NCI-H526 (cell line): ENCODE data around the gene MCTP1.

Source experiments
- DNase-seq, 2 experiments: peaks; one replicate each; lab custom pipeline; 2025; lab: John Stamatoyannopoulos, UW

The MCTP1 gene

DNA sequence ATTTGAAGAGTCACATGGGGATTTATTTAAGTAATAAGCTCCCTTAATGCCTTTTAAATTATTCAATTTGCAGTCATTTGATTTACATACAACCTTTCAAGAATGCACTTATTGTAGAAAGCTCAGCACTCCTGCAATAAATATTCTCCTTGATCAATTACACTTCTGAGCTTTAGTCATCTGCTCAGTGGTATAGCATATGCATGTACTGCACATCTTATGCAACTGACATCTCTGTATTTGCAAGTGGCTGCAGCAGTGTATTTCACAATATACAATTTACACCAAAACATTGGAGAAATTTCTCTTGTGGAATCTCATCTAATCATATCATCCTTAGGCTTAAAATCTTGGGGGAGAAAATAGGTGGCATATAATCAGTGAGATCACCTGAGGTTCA is 340.7 kb downstream of the MCTP1 start:
- DNase-seq, result no peak

DNA sequence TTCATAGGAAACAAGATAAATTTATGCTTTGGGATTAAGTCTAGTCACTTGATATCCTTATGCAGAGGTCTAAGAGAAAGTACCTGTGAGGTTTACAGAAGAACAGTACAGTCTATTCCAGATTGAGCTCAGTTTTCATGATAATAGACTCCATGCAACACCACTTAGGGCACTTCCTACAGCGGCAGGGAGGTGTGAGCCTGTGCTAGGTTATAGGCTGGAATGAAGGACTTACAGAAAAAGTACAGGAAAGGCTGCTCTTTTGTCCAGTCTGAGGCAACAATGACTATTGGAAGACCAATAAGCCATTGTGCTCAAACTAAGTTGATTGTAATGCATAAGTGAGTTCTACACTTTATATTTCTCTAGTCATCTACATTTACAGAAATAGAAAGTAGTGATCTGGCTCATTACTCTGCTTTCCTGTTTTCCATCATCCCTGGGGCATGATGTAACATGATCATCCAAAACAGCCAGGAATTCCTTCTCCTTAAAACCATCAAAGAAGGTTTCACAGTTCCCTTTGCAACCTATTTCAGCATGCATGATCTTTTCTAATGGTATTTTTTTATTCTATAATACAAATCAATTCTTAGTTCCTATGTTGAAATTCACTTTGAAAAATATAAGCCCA is 343.7 kb downstream of the MCTP1 start:
- no peak for DNase-seq

DNA sequence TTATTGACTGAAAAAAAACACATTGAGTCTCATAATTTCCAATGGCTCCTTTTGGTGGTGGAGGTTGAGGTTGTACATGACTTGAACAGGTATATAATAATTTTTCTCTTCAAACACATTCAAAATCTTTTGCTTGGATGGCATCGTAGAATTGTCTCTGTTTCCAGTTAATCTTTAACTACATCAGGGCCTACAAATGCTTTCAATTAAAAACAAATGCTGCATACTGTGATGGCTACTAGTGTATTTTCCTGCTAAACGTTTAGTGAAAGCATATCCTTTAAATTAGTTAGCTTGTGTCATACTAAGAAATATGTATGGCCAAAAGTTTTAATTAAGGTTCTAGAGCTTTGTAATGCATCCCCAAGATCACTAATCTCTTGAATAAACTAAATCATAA is 352.6 kb downstream of the MCTP1 start:
- DNase-seq, result no peak

GRCh38 chr5:94928891-94929290 is 356.0 kb downstream of the MCTP1 start:
- DNase-seq, result no peak

- DNase-seq, result no peak
These were observed 364.3 kb downstream of the MCTP1 start for GRCh38 chr5:94920570-94920969.

GRCh38 chr5:94916619-94917018 is 368.3 kb downstream of the MCTP1 start:
- DNase-seq, result no peak

- no peak for DNase-seq
These were observed 373.6 kb downstream of the MCTP1 start for GRCh38 chr5:94911276-94911675.

- no peak for DNase-seq
These were observed 374.2 kb downstream of the MCTP1 start for GRCh38 chr5:94910721-94911120.

DNA sequence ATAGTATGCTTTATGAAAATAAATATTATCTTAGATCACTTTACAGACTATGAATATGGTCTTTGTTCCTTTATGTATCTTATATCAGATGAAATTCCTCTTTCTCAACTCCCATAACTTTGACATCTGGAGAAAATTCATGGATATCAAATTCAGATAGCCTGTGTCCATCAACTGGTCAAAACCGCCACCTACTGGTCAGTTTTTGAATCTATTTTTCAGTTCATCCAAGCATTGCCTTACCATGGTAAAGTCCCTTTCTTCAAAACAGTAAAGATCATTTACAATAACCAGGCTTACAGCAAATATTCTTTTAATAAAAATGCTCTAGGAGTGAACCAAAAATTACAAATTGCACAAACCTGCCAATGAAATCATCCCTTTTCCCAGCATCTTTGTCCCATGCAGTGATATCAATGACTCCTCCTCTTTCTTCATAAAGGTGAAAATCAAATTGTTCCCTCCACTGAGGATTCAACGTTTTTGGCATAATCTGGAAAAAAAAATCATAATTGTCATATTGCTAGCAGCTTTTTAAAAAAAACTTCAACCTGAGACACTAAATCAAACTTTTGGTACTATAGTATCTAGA is 375.9 kb downstream of the MCTP1 start:
- peak in 1 of 2 experiments; percentile 44 for DNase-seq

DNA sequence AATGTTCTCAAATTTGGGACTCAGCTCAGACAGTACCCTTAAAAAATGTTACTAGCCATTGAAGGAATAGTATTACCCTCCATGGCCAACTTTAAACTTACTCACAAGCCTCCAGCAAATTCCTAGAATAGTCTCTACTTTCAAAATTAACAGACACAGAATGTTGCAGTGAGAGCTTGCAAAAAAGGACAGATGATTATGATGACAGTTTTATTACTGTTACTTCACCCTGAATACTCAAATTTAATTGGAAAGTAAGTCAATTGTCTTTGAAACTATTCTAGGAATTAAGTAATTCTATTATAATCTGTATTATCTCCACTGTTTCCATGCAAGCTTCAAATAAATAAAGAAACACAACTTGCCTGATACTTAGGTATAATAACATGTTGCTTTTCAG is 378.1 kb downstream of the MCTP1 start:
- DNase-seq, result no peak

DNA sequence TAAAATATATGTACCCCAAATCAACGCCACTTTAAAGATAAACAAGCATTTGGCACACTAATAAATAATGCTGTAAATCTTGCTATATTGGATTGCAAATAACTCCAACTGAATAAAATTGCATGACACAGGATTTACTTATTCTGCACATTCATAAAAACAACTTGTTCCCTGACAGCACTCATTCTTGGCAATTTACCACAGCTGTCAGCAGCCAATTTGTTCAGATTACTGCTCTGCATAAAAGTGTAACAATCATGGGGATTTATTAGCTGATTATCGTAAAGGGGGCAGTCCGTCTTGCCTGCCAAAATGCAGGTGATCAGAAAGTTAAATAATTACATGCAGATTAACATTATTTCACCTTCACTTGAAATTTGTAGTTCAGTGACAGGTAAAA is 381.2 kb downstream of the MCTP1 start:
- no peak for DNase-seq

DNA sequence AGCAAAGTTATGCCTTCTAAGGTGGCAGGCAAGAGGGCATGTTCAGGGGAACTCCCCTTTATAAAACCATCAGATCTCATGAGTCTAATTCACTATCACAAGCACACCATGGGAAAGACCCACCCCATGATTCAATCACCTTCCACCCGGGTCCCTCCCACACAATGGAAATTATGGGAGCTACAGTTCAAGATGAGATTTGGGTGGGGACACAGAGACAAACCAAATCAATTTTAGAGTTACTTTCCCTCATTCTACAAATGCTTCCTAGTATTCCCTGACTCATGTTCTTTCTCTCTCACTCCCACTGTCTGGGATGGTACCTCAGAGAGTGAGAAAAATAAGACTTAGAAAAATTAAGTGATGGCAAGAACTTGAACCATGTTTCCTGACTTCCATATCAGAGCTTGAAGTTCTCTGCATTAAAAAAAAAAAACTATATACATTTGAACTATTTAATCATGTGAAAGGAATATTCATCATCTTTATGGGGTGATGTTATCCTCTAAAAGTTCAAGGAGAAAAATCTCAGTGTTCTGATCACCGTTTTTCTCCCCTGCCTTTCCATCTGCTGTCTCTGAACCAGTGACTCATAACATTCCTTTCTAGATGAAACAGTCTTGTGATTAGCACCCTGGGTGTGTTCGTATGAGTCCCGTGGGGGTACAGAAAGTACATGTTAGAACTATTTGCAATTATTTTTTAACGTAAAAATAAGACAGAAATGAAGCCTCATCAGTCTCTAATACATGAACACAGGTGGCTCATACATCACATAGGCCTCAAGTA is 383.5 kb downstream of the MCTP1 start:
- DNase-seq, result no peak

DNA sequence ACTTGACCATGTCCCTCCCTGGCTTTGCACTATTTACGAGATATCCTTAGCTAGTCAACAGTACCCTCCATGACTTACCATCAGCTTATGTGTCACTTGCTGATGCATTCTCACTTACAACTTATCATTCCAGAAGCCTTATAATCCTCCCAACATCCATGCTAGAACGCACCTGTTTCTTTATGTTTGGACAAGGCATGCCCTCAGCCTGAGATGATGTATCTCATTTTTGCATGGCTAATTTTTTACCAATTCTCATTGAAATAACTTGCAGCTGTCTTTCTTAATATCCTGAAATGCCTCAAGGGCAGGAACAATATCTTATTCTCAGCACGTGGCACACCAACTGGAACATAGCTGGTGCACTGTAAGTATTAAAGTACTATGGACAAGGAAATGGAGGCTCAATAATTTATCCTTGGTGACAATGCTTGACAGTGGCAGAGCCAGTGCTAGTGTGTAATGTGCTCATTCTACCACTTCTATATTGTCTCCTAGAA is 384.8 kb downstream of the MCTP1 start:
- DNase-seq, result no peak

GRCh38 chr5:94893412-94894135 is 391.3 kb downstream of the MCTP1 start:
- DNase-seq, result peak in 1 of 2 experiments; percentile 40

DNA sequence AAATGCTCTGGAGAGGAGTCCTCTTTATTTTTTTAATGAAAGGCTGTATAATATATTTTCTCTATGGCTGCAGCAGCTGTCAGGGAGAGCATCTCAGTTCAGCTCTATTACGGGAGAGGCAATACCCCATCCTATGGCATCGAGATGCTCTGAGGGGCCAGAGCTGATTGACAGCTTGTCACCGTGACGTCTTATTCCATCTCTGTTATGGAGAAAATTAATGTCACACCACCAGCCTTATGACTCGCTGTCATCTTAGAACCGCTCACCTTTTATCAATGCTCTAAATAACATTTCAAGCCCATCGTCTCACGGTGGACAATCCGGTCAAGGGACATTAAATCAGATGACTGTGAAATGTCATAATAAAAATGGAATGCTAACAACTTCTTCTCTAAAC is 392.9 kb downstream of the MCTP1 start:
- no peak for DNase-seq

GRCh38 chr5:94891565-94891964 is 393.3 kb downstream of the MCTP1 start:
- no peak for DNase-seq

DNA sequence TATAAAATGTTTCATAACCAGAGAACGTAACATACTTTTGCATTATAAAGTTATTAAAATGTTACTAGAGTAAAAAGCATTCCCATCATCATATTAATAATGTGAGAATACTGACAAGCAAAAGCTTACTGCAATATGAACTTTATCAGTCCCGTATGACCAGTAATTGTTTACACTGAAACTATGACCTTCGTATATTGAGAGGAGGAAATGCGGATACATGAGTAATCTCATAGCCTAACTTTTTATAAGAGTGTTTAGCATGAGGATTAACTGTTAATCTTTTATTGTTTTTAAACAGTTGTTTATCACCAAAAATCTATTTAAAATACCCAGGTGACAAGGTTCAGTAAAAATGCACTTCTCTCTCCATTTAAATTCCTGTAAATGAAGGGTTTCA is 394.0 kb downstream of the MCTP1 start:
- no peak for DNase-seq

- DNase-seq, result no peak
These were observed 396.2 kb downstream of the MCTP1 start for GRCh38 chr5:94888674-94889073.

- no peak for DNase-seq
These were observed 399.0 kb downstream of the MCTP1 start for GRCh38 chr5:94885931-94886330.

- peak in 1 of 2 experiments; percentile 11 for DNase-seq
These were observed 400.6 kb downstream of the MCTP1 start for GRCh38 chr5:94884311-94884710.

DNA sequence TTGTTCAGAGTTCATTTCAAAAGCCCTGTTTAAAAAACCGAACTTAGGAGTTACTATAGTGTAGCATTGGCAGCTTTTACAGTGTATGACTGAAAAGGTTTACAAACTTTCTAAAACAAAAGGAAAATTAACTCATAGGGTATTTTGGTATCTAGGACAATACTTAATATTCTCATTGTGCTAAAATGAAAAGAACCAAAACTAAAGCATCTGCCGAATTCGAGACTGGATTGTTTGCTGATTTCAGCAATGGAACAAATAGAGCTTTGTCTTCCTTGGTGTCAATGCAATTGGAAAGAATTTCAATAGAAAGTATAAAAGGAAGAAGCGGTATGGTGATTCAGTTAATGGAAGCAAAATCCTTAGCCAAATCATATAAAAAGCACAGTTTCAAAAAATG is 412.4 kb downstream of the MCTP1 start:
- no peak for DNase-seq

DNA sequence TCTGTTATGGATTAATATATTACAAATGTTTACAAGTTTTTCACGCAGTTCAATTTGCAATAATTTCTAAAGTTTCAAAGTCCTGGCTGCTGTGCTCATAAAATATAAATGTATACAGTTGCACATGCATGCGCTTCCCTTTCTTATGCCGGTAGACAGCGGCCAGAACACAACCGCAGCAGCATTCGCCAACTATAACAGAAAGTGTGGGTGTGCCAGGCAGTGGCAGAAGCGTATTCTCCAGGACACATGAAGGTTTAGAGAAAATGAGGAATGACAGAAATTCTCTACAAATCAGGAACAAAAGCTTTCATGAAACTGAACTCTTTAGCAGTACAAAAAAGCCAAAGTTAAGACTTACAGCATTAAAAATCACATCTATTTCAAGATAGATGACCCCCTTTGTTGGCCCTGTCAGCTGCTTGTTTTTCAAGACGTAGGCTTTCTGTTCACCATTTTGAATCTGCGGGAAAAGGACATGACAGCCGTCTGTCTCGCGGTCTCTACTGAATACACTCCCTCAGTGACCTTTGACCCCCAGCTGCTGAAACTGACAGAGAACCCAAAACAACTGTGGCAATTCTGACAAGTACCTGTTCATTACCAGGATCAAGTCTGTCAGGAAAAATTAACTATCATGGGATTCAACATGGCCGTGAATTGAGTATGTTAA is 414.2 kb downstream of the MCTP1 start:
- no peak for DNase-seq
